ENCODE measurements around the gene PSMD9.

The PSMD9 gene

DNA sequence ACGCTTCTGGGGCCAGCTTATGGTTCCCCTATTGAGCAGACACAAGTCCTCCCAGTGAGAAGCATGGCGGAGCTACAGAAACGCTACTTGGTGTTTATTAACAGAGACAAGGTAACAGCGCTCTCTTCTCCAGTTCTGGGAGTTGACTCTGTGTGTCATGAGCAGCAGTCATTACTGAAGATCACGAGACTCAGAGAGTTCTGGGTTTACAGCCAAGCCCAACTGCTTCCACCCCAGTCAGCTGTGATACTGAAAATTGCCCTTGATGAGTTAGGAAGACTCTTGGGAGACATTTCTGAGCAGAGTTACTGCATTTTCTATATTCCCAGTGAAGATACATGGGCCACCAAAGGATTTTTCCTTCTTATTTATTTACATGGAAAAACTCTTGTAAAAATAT is 78.4 kb downstream of the PSMD9 start:
- Mint-ChIP-seq H3K27me3 (ENCODE audit: low read depth) (no peaks in the 10 kb centered on the region), H3K4me1 (ENCODE audit: low read depth) (no peaks in the 10 kb centered on the region), H3K36me3 (ENCODE audit: low read depth) (no peaks in the 10 kb centered on the region), H3K27ac (no peak overlapping the region), H3K9me3 (peaks cover 2% of the 10 kb centered on the region), H3K4me3 (no peak overlapping the region)
